Measurements from ENCODE around the gene EPDR1.

EPDR1 gene

DNA sequence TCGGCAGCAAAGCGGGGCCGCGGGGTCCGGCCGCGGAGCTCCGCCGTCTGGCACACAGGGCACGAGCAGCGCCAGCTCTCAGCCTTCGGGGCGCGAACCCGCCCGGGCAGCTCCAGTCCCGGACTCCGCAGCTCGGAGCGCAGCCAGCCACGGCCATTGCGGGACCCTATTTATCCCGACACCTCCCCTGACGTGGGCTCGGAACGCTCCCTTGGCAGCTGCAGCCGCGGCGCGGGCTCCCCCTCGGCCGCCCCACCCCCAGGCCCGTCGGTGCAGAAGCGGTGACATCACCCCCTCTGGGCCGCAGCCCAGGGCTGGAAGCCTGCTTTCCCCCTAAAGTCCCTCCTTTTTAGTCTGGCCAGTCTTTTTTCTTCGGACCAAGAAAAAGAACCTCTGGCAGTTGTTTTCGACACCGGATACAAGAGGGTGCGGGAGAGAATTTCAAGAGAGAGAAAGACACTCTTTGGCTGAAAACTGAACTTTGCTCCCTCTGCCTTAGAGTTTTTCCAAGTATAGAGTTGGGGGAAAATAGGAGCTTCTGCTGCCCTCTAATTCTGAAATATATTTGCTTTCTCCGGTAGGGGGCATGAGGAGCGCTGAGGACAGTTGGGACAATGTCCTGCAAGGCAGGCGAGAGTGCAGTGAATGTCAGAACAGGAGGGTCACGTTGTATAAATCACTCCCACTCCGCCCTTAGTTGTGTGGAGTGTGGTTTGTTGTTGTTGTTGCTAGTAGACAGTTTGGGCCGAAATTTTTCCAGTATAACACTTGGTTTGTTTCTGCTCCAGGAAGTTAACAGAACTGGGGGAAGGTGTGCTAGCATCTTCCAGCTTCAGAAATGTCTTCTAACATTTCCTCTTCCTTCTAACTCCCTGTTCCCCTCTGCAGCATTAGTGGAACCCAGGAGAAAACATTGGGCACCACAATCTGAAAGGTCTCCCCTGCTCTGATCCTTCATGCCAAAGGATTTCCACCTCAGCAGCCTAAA, 3.5 kb upstream of the EPDR1 start, which contains the start of gene SFRP4:
SFRP4 (minus strand) TSS at position 145 of the 988 bp plus-strand sequence. CDS start 280 bp downstream, outside the sequence.
- peaks cover 4 to 35% of the 10 kb centered on the region in 2 donors for H3K4me1 ChIP-seq (ENCODE audit: control insufficient read depth in 1 of 2, insufficient read depth in 2 of 2, low read length in 2 of 2)
- H3K36me3 ChIP-seq (ENCODE audit: control insufficient read depth in 1 of 2, insufficient read depth in 2 of 2, low read length in 2 of 2): no peaks in the 10 kb centered on the region
- no peak within 1 kb of the TSS for H3K27ac ChIP-seq (ENCODE audit: low read length)
- H3K4me3 ChIP-seq (ENCODE audit: low read depth in 1 of 2, low read length in 2 of 2): peak within 1 kb of the TSS; percentile 59 to 82
- H3K9me3 ChIP-seq (ENCODE audit: control insufficient read depth in 1 of 2, low read length in 2 of 2): no peaks in the 10 kb centered on the region
- no peaks in the 10 kb centered on the region for H3K27me3 ChIP-seq (ENCODE audit: low read depth, low read length)

- Histone ChIP-seq H3K4me3 (ENCODE audit: low read depth in 1 of 2, low read length in 2 of 2) (no peak overlapping the region), H3K27me3 (ENCODE audit: low read depth, low read length) (no peaks in the 10 kb centered on the region), H3K27ac (ENCODE audit: low read length) (no peak overlapping the region)
Measured at GRCh38 chr7:37918526-37918925, 1.9 kb upstream of the EPDR1 start.

GRCh38 chr7:37920849-37921805, 687 bp downstream of the EPDR1 start:
- Histone ChIP-seq H3K36me3 (ENCODE audit: control insufficient read depth in 1 of 2, insufficient read depth in 2 of 2, low read length in 2 of 2) (no peaks in the 10 kb centered on the region), H3K4me1 (ENCODE audit: control insufficient read depth in 1 of 2, insufficient read depth in 2 of 2, low read length in 2 of 2) (peaks cover 6 to 29% of the 10 kb centered on the region in 2 donors), H3K9me3 (ENCODE audit: control insufficient read depth in 1 of 2, low read length in 2 of 2) (peaks cover 0 to 10% of the 10 kb centered on the region in 2 donors), H3K4me3 (ENCODE audit: low read depth in 1 of 2, low read length in 2 of 2) (peak overlapping the region; percentile 65 to 88), H3K27me3 (ENCODE audit: low read depth, low read length) (no peaks in the 10 kb centered on the region), H3K27ac (ENCODE audit: low read length) (no peak overlapping the region)

More at GRCh38 chr7:37918526-37918925, 1.9 kb upstream of the EPDR1 start:
- Histone ChIP-seq H3K9me3 (ENCODE audit: control insufficient read depth in 1 of 2, low read length in 2 of 2) (no peaks in the 10 kb centered on the region), H3K4me1 (ENCODE audit: control insufficient read depth in 1 of 2, insufficient read depth in 2 of 2, low read length in 2 of 2) (peaks cover 6 to 35% of the 10 kb centered on the region in 2 donors), H3K36me3 (ENCODE audit: control insufficient read depth in 1 of 2, insufficient read depth in 2 of 2, low read length in 2 of 2) (no peaks in the 10 kb centered on the region)

GRCh38 chr7:37921876-37922275, 1.4 kb downstream of the EPDR1 start:
- Histone ChIP-seq H3K4me1 (ENCODE audit: control insufficient read depth in 1 of 2, insufficient read depth in 2 of 2, low read length in 2 of 2) (peaks cover 6 to 21% of the 10 kb centered on the region in 2 donors), H3K4me3 (ENCODE audit: low read depth in 1 of 2, low read length in 2 of 2) (peak overlapping the region; percentile 65 to 88), H3K27ac (ENCODE audit: low read length) (no peak overlapping the region), H3K27me3 (ENCODE audit: low read depth, low read length) (no peaks in the 10 kb centered on the region), H3K9me3 (ENCODE audit: control insufficient read depth in 1 of 2, low read length in 2 of 2) (peaks cover 0 to 10% of the 10 kb centered on the region in 2 donors), H3K36me3 (ENCODE audit: control insufficient read depth in 1 of 2, insufficient read depth in 2 of 2, low read length in 2 of 2) (no peaks in the 10 kb centered on the region)

- H3K27ac ChIP-seq (ENCODE audit: low read length): no peak overlapping the region
Measured at GRCh38 chr7:37923996-37924395, 3.6 kb downstream of the EPDR1 start.

DNA sequence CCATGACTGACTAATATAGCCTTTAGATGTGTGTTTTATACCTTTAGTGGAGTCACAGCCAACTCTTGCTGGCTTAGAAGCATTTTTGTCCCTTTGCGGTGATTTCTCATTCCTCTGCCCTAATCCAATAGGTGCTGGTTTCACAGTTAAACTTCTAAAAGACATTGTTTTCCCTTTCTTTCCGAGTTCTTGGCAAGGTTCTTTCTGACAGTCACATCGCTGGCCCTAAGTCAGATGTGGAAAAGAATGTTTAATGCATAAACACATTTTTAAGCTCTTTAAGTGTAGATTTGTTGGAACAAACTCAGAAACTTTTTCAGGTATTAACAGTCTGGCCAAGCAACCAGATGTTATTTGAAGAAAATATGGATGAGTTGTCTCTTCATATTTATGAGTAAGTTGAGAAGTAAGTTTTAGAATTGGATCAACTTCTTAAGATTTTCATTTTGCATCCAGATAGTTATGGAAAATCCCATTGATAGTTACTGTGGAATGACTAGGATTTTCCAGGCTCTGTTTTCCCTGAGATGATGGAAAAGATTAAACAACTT, 4.1 kb downstream of the EPDR1 start:
- Histone ChIP-seq H3K36me3 (ENCODE audit: control insufficient read depth in 1 of 2, insufficient read depth in 2 of 2, low read length in 2 of 2) (no peaks in the 10 kb centered on the region), H3K4me1 (ENCODE audit: control insufficient read depth in 1 of 2, insufficient read depth in 2 of 2, low read length in 2 of 2) (peaks cover 6 to 14% of the 10 kb centered on the region in 2 donors), H3K4me3 (ENCODE audit: low read depth in 1 of 2, low read length in 2 of 2) (no peak overlapping the region), H3K9me3 (ENCODE audit: control insufficient read depth in 1 of 2, low read length in 2 of 2) (peaks cover 0 to 10% of the 10 kb centered on the region in 2 donors), H3K27ac (ENCODE audit: low read length) (no peak overlapping the region), H3K27me3 (ENCODE audit: low read depth, low read length) (no peaks in the 10 kb centered on the region)

More at GRCh38 chr7:37923996-37924395, 3.6 kb downstream of the EPDR1 start:
- peaks cover 6 to 14% of the 10 kb centered on the region in 2 donors for H3K4me1 ChIP-seq (ENCODE audit: control insufficient read depth in 1 of 2, insufficient read depth in 2 of 2, low read length in 2 of 2)
- no peaks in the 10 kb centered on the region for H3K36me3 ChIP-seq (ENCODE audit: control insufficient read depth in 1 of 2, insufficient read depth in 2 of 2, low read length in 2 of 2)
- peaks cover 0 to 10% of the 10 kb centered on the region in 2 donors for H3K9me3 ChIP-seq (ENCODE audit: control insufficient read depth in 1 of 2, low read length in 2 of 2)
- no peak overlapping the region for H3K4me3 ChIP-seq (ENCODE audit: low read depth in 1 of 2, low read length in 2 of 2)
- H3K27me3 ChIP-seq (ENCODE audit: low read depth, low read length): no peaks in the 10 kb centered on the region

- Histone ChIP-seq H3K9me3 (ENCODE audit: control insufficient read depth in 1 of 2, low read length in 2 of 2) (peaks cover 0 to 10% of the 10 kb centered on the region in 2 donors), H3K27ac (ENCODE audit: low read length) (no peak overlapping the region), H3K4me3 (ENCODE audit: low read depth in 1 of 2, low read length in 2 of 2) (peak overlapping the region in 1 of 2 donors; percentile 11), H3K36me3 (ENCODE audit: control insufficient read depth in 1 of 2, insufficient read depth in 2 of 2, low read length in 2 of 2) (no peaks in the 10 kb centered on the region), H3K27me3 (ENCODE audit: low read depth, low read length) (no peaks in the 10 kb centered on the region), H3K4me1 (ENCODE audit: control insufficient read depth in 1 of 2, insufficient read depth in 2 of 2, low read length in 2 of 2) (peaks cover 6 to 7% of the 10 kb centered on the region in 2 donors)
Measured at GRCh38 chr7:37925620-37926019, 5.2 kb downstream of the EPDR1 start.

- peaks cover 0 to 10% of the 10 kb centered on the region in 2 donors for H3K9me3 ChIP-seq (ENCODE audit: control insufficient read depth in 1 of 2, low read length in 2 of 2)
- no peak overlapping the region for H3K27ac ChIP-seq (ENCODE audit: low read length)
- no peaks in the 10 kb centered on the region for H3K27me3 ChIP-seq (ENCODE audit: low read depth, low read length)
- H3K36me3 ChIP-seq (ENCODE audit: control insufficient read depth in 1 of 2, insufficient read depth in 2 of 2, low read length in 2 of 2): no peaks in the 10 kb centered on the region
- no peak overlapping the region for H3K4me3 ChIP-seq (ENCODE audit: low read depth in 1 of 2, low read length in 2 of 2)
- no peaks in the 10 kb centered on the region for H3K4me1 ChIP-seq (ENCODE audit: control insufficient read depth in 1 of 2, insufficient read depth in 2 of 2, low read length in 2 of 2)
Measured at GRCh38 chr7:37927773-37928444, 7.5 kb downstream of the EPDR1 start.

GRCh38 chr7:37928878-37929277, 8.4 kb downstream of the EPDR1 start:
- no peak overlapping the region for H3K4me3 ChIP-seq (ENCODE audit: low read depth in 1 of 2, low read length in 2 of 2)
- no peak overlapping the region for H3K27ac ChIP-seq (ENCODE audit: low read length)
- H3K36me3 ChIP-seq (ENCODE audit: control insufficient read depth in 1 of 2, insufficient read depth in 2 of 2, low read length in 2 of 2): no peaks in the 10 kb centered on the region
- no peaks in the 10 kb centered on the region for H3K4me1 ChIP-seq (ENCODE audit: control insufficient read depth in 1 of 2, insufficient read depth in 2 of 2, low read length in 2 of 2)
- H3K9me3 ChIP-seq (ENCODE audit: control insufficient read depth in 1 of 2, low read length in 2 of 2): peaks cover 0 to 10% of the 10 kb centered on the region in 2 donors
- H3K27me3 ChIP-seq (ENCODE audit: low read depth, low read length): no peaks in the 10 kb centered on the region

GRCh38 chr7:37930226-37930948, 9.9 kb downstream of the EPDR1 start:
- H3K27ac ChIP-seq (ENCODE audit: low read length): no peak overlapping the region
- H3K9me3 ChIP-seq (ENCODE audit: control insufficient read depth in 1 of 2, low read length in 2 of 2): peaks cover 0 to 7% of the 10 kb centered on the region in 2 donors
- no peak overlapping the region for H3K4me3 ChIP-seq (ENCODE audit: low read depth in 1 of 2, low read length in 2 of 2)
- H3K4me1 ChIP-seq (ENCODE audit: control insufficient read depth in 1 of 2, insufficient read depth in 2 of 2, low read length in 2 of 2): no peaks in the 10 kb centered on the region
- H3K27me3 ChIP-seq (ENCODE audit: low read depth, low read length): no peaks in the 10 kb centered on the region
- H3K36me3 ChIP-seq (ENCODE audit: control insufficient read depth in 1 of 2, insufficient read depth in 2 of 2, low read length in 2 of 2): no peaks in the 10 kb centered on the region
